DOHH2 (cell line): Measurements from ENCODE around the gene ABAT.

Experiments
- EZH2phosphoT487 ChIP-seq: fragments of 200-600 bp; sonication (generic); IDR thresholded peaks from 2 replicates; pipeline ENCODE4 v1.6.1; 2017; ENCODE audit warnings: borderline replicate concordance, mild to moderate bottlenecking, antibody characterized with exemption, low read length, moderate library complexity, mixed read lengths
- TF ChIP-seq, protein P1 (sequence below): fragments of 200-600 bp; sonication (generic); IDR thresholded peaks from one replicate; pipeline ENCODE4 v1.5.1; 2014; ENCODE audit warnings: antibody characterized with exemption, mild to moderate bottlenecking, low read depth, low read length; ENCODE audit not compliant: poor library complexity, severe bottlenecking

DNA sequence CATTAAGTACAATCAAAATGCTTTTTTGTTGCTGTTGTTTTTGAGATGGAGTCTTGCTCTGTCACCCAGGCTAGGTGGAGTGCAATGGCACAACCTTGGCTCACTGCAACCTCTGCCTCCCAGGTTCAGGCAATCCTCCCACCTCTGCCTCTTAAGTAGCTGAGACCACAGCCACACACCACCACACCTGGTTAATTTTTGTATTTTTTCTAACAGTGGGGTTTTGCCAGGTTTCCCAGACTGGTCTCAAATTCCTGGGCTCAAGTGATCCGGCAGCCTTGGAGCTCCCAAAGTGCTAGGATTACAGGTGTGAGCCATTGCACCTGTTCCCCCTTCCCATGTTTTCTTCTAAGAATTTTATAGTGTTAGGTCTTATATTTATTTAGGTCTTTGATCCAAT lies 4.9 kb upstream of the ABAT start:
- TF ChIP-seq, protein P1, sequence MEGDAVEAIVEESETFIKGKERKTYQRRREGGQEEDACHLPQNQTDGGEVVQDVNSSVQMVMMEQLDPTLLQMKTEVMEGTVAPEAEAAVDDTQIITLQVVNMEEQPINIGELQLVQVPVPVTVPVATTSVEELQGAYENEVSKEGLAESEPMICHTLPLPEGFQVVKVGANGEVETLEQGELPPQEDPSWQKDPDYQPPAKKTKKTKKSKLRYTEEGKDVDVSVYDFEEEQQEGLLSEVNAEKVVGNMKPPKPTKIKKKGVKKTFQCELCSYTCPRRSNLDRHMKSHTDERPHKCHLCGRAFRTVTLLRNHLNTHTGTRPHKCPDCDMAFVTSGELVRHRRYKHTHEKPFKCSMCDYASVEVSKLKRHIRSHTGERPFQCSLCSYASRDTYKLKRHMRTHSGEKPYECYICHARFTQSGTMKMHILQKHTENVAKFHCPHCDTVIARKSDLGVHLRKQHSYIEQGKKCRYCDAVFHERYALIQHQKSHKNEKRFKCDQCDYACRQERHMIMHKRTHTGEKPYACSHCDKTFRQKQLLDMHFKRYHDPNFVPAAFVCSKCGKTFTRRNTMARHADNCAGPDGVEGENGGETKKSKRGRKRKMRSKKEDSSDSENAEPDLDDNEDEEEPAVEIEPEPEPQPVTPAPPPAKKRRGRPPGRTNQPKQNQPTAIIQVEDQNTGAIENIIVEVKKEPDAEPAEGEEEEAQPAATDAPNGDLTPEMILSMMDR: no peak
- TF ChIP-seq EZH2phosphoT487: no peak
